IMR-90 (cell line): ENCODE results near the gene NT5C3B. TPM values are rescaled to one million over a fixed set of nuclear protein-coding genes. Genes with fewer than 3 reads are reported as not detected.

Source experiments
- ATAC-seq: fragments of 200-7000 bp; cut with Tn5 transposase; 2 replicates; pipeline ENCODE4 v1.9.1; 2020; ENCODE audit warnings: low read depth, mild to moderate bottlenecking, moderate library complexity
- BruUV-seq: library from RNA; stranded (reverse); fragments of 400-500 nt; replicated peaks from 2 replicates; lab custom pipeline; 2021; lab: Mats Ljungman, UMichigan
- CTCF ChIA-PET: fragments of 300-600 bp; formaldehyde crosslinking; extraction: SDS; loops from one replicate; lab custom pipeline; 2021; ENCODE audit warnings: antibody characterized with exemption; lab: Yijun Ruan, JAX
- POLR2A ChIA-PET: fragments of 300-600 bp; sonication (Branson Sonifier 250); formaldehyde crosslinking; loops from one replicate; lab custom pipeline; 2022; ENCODE audit warnings: antibody characterized with exemption; ENCODE audit not compliant: unreplicated experiment; lab: Charles Lee
- DNase-seq: peaks from one replicate; pipeline ENCODE4 v3.0.0; 2013
- H2AFZ ChIP-seq: replicated peaks from 2 replicates; pipeline ENCODE3; 2013; ENCODE audit warnings: low read length, mild to moderate bottlenecking; ENCODE audit not compliant: poor library complexity
- H2AK5ac ChIP-seq: 2 replicates; pipeline ENCODE4 v1.6.1; 2013; ENCODE audit warnings: low read depth, low read length, inconsistent platforms
- H2AK9ac ChIP-seq: replicated peaks from 2 replicates; pipeline ENCODE3; 2013; ENCODE audit warnings: mild to moderate bottlenecking, low read depth, low read length, moderate library complexity; ENCODE audit not compliant: poor library complexity
- H2BK120ac ChIP-seq: 2 replicates; pipeline ENCODE4 v1.6.1; 2013; ENCODE audit warnings: low read depth, low read length, inconsistent platforms
- H2BK15ac ChIP-seq: 3 replicates; pipeline ENCODE4 v1.6.1; 2013; ENCODE audit warnings: low read depth, low read length, inconsistent platforms
- H2BK20ac ChIP-seq: 2 replicates; pipeline ENCODE4 v1.6.1; 2013; ENCODE audit warnings: low read depth, mild to moderate bottlenecking, inconsistent platforms, low read length, moderate library complexity
- H2BK5ac ChIP-seq: 2 replicates; pipeline ENCODE4 v1.6.1; 2013; ENCODE audit warnings: mild to moderate bottlenecking, low read depth, low read length, inconsistent platforms; ENCODE audit not compliant: poor library complexity, severe bottlenecking
- H3K14ac ChIP-seq: replicated peaks from 2 replicates; pipeline ENCODE4 v1.6.1; 2013; ENCODE audit warnings: low read depth, low read length, inconsistent platforms
- H3K18ac ChIP-seq: 2 replicates; pipeline ENCODE4 v1.6.1; 2013; ENCODE audit warnings: low read depth, low read length, control low read depth
- H3K23ac ChIP-seq: 2 replicates; pipeline ENCODE4 v1.6.1; 2013; ENCODE audit warnings: low read depth, low read length, inconsistent platforms
- H3K27ac ChIP-seq: 2 replicates; pipeline ENCODE4 v1.5.1; 2013; ENCODE audit warnings: mild to moderate bottlenecking, control low read depth, low read length; ENCODE audit not compliant: insufficient read depth
- H3K27me3 ChIP-seq: 2 replicates; pipeline ENCODE4 v1.6.1; 2013; ENCODE audit warnings: low read length; ENCODE audit not compliant: control insufficient read depth, insufficient read depth
- H3K36me3 ChIP-seq: 2 replicates; pipeline ENCODE4 v1.6.1; 2013; ENCODE audit warnings: low read length, mixed read lengths; ENCODE audit not compliant: control insufficient read depth, insufficient read depth
- H3K4ac ChIP-seq: 2 replicates; pipeline ENCODE4 v1.6.1; 2013; ENCODE audit warnings: low read depth, low read length, inconsistent platforms
- H3K4me1 ChIP-seq: 2 replicates; pipeline ENCODE4 v1.6.1; 2013; ENCODE audit warnings: low read length, mixed read lengths; ENCODE audit not compliant: control insufficient read depth, insufficient read depth
- H3K4me2 ChIP-seq: 2 replicates; pipeline ENCODE4 v1.6.1; 2013; ENCODE audit warnings: low read depth, mild to moderate bottlenecking, control low read depth, low read length, moderate library complexity
- H3K4me3 ChIP-seq: 2 replicates; pipeline ENCODE4 v1.5.1; 2013; ENCODE audit warnings: low read depth, mild to moderate bottlenecking, control low read depth, low read length, moderate library complexity; ENCODE audit not compliant: insufficient read depth
- H3K56ac ChIP-seq: 2 replicates; pipeline ENCODE4 v1.6.1; 2013; ENCODE audit warnings: low read length, inconsistent platforms; ENCODE audit not compliant: insufficient read depth; ENCODE audit errors: extremely low read depth
- H3K79me1 ChIP-seq, 2 experiments: 2 replicates each; pipeline ENCODE4 v1.6.1; 2013; ENCODE audit warnings: low read length in 2 of 2, inconsistent platforms in 1 of 2, low read depth in 1 of 2
- H3K9ac ChIP-seq: 2 replicates; pipeline ENCODE4 v1.6.1; 2013; ENCODE audit warnings: low read depth, low read length, control low read depth
- H3K9me1 ChIP-seq: 2 replicates; pipeline ENCODE4 v1.6.1; 2013; ENCODE audit warnings: low read length, inconsistent platforms; ENCODE audit not compliant: insufficient read depth
- H3K9me3 ChIP-seq: 2 replicates; pipeline ENCODE4 v1.6.1; 2013; ENCODE audit warnings: low read length; ENCODE audit not compliant: control insufficient read depth, insufficient read depth
- H4K20me1 ChIP-seq: 2 replicates; pipeline ENCODE4 v1.6.1; 2013; ENCODE audit warnings: low read length, inconsistent platforms; ENCODE audit not compliant: insufficient read depth
- H4K5ac ChIP-seq: 2 replicates; pipeline ENCODE4 v1.6.1; 2013; ENCODE audit warnings: mild to moderate bottlenecking, low read depth, low read length, control low read depth
- H4K8ac ChIP-seq, 2 experiments: 2 replicates each; pipeline ENCODE4 v1.6.1; 2013; ENCODE audit warnings: low read depth in 2 of 2, low read length in 2 of 2, control low read depth in 1 of 2, inconsistent platforms in 1 of 2
- H4K91ac ChIP-seq: 2 replicates; pipeline ENCODE4 v1.6.1; 2013; ENCODE audit warnings: low read depth, low read length, inconsistent platforms; ENCODE audit not compliant: insufficient read depth
- ELK1 ChIP-seq: fragments of 150-350 bp; IDR thresholded peaks from 2 replicates; pipeline ENCODE4 v1.6.1; 2016; ENCODE audit warnings: low read depth, mild to moderate bottlenecking, low read length, moderate library complexity, borderline replicate concordance
- FOS ChIP-seq: fragments of 150-350 bp; IDR thresholded peaks from 2 replicates; pipeline ENCODE4 v1.6.1; 2016; ENCODE audit warnings: low read depth, low read length
- POLR2A ChIP-seq: IDR thresholded peaks from 2 replicates; pipeline ENCODE4 v1.6.1; 2012; ENCODE audit warnings: mild to moderate bottlenecking, low read depth, low read length
- RAD21 ChIP-seq: IDR thresholded peaks from 2 replicates; pipeline ENCODE4 v1.6.1; 2012; ENCODE audit warnings: low read length, improper control_type of control experiment
- WGBS, 2 experiments: methylation state at CpG; one replicate each; pipeline versions ENCODE4 v1.1.5 to v1.1.7; 2013; ENCODE audit warnings: missing lambda C conversion rate in 2 of 2; ENCODE audit not compliant: insufficient read length in 1 of 2; ENCODE audit errors: extremely low coverage in 2 of 2; 5-methylcytosine and 5-hydroxymethylcytosine counted together
- dilution Hi-C: fragments of 300-500 bp; cut with HindIII; formaldehyde crosslinking; loops from one replicate; pipeline ENCODE4 v1.14.3; 2018; ENCODE audit warnings: low sequenced_read_pairs; ENCODE audit not compliant: unreplicated experiment
- in situ Hi-C: fragments of 300-500 bp; cut with MboI; formaldehyde crosslinking; loops from 3 replicates; pipeline ENCODE4 v1.14.3; 2019; ENCODE audit warnings: low sequenced_read_pairs, inconsistent platforms, mixed read lengths
- intact Hi-C: fragments of 100-400 bp; cut with micrococcal nuclease; formaldehyde crosslinking; loops from 2 replicates; pipeline ENCODE4 v1.10.0; 2022
- polyA plus RNA-seq, 3 experiments: library from polyadenylated mRNA; depleted of rRNA; stranded (reverse); fragments of >200 nt; gene quantifications; 2 replicates each; pipeline ENCODE4 v1.2.3, GENCODE V29; 2012; ENCODE audit warnings: low replicate concordance in 1 of 3
- total RNA-seq: library from RNA; depleted of rRNA; stranded (reverse); fragments of >200 nt; gene quantifications from 2 replicates; pipeline ENCODE4 v1.2.3, GENCODE V29; 2012

Gene NT5C3B
- total and polyA plus RNA-seq, 2 of the 4 experiments (the other 2 are of a cell fraction), result 59.9 to 92.7 TPM

- Histone ChIP-seq H4K91ac (peak overlapping the region; percentile 95), H2AK5ac (peak overlapping the region; percentile 93), H3K27ac (peak overlapping the region; percentile 93), H4K8ac (peak overlapping the region; percentile 92 to 94), H3K9ac (peak overlapping the region; percentile 96), H4K20me1 (peaks cover 51% of the 10 kb centered on the region), H3K23ac (peak overlapping the region; percentile 95), H3K9me1 (peaks cover 30% of the 10 kb centered on the region), H3K36me3 (peaks cover 16% of the 10 kb centered on the region), H3K4me3 (peak overlapping the region; percentile 88), H2BK5ac (peak overlapping the region; percentile 94), H3K18ac (peak overlapping the region; percentile 87), H3K4ac (peak overlapping the region; percentile 100), H3K27me3 (no peaks in the 10 kb centered on the region), H2BK20ac (peak overlapping the region; percentile 69; the same call in 1 of the 2 replicates), H2AFZ (peak overlapping the region; percentile 94), H2AK9ac (peak overlapping the region; percentile 100), H3K9me3 (no peaks in the 10 kb centered on the region), H2BK120ac (peak overlapping the region; percentile 79), H3K79me1 (peaks cover 19 to 87% of the 10 kb centered on the region in 2 experiments), H3K4me2 (peak overlapping the region; percentile 94), H3K4me1 (peaks cover 23% of the 10 kb centered on the region), H3K56ac (peak overlapping the region; percentile 96), H2BK15ac (peak overlapping the region; percentile 30; the same call in 2 of the 3 replicates), H3K14ac (peak overlapping the region; percentile 100), H4K5ac (peak overlapping the region; percentile 92)
- ATAC-seq (no peak), DNase-seq (no peak)
- ChIA-PET CTCF (no interaction called here), POLR2A (no interaction called here)
- 0% methylated on average over 6 of the region's 12 CpGs; no CpG with 5 or more reads in 1 of the 2 experiments for WGBS, 2 experiments
- intact Hi-C loops, result loop anchor here (2.0 kb wide), 2 partner anchors 52 to 146 kb away; partner anchors contain the start of gene KLHL11
- in situ Hi-C loops, result no loop called here
- TSS peak; percentile 79 for BruUV-seq
- no peak for TF ChIP-seq POLR2A
- no peak for TF ChIP-seq ELK1
- no peak for TF ChIP-seq RAD21
- no peak for TF ChIP-seq FOS
- dilution Hi-C loops, result no loop called here
Measured at GRCh38 chr17:41813152-41813680, 22.8 kb downstream of the NT5C3B start.
